Heart right ventricle (tissue), 16 donors: Measurements from ENCODE around the gene XPNPEP1. TPM values are rescaled to one million over a fixed set of nuclear protein-coding genes. Genes with fewer than 3 reads are reported as not detected.

Source experiments
- ATAC-seq, 8 donors: fragments of 200-7000 bp; cut with Tn5 transposase; one replicate each; pipeline ENCODE4 v1.9.1; 2020; ENCODE audit warnings: mild to moderate bottlenecking in 8 of 8, moderate library complexity in 8 of 8, moderate number of reproducible peaks in 1 of 8
- DNase-seq, 2 donors: peaks; one replicate each; pipeline ENCODE4 v3.0.0-alpha.2; 2020
- H3K27ac ChIP-seq, 10 donors: fragments of 200-600 bp; sonication (generic) in 2 of 10; one replicate each; pipeline versions ENCODE4 v1.5.0 to v1.8.0; 2020 to 2022; ENCODE audit warnings: mild to moderate bottlenecking in 3 of 10
- H3K27me3 ChIP-seq, 7 donors: fragments of 200-600 bp; one replicate each; pipeline ENCODE4 v1.8.0; 2021 to 2022; ENCODE audit warnings: mild to moderate bottlenecking in 2 of 7
- H3K36me3 ChIP-seq, 9 donors: fragments of 200-600 bp; sonication (generic) in 1 of 9; one replicate each; pipeline versions ENCODE4 v1.5.0 to v1.8.0; 2020 to 2022; ENCODE audit warnings: mild to moderate bottlenecking in 2 of 9
- H3K4me1 ChIP-seq, 9 donors: fragments of 200-600 bp; sonication (generic) in 1 of 9; one replicate each; pipeline versions ENCODE4 v1.5.0 to v1.8.0; 2020 to 2022; ENCODE audit warnings: mild to moderate bottlenecking in 4 of 9
- H3K4me3 ChIP-seq, 10 donors: fragments of 200-600 bp; sonication (generic) in 2 of 10; one replicate each; pipeline versions ENCODE4 v1.5.0 to v1.8.0; 2020 to 2022; ENCODE audit warnings: mild to moderate bottlenecking in 7 of 10, moderate library complexity in 2 of 10
- H3K9me3 ChIP-seq, 11 donors: fragments of 200-600 bp in 10 of 11; sonication (generic) in 2 of 11; one replicate each; pipeline versions ENCODE4 v1.5.0 to v1.8.0; 2013 to 2022; ENCODE audit warnings: mild to moderate bottlenecking in 2 of 11, control low read depth in 1 of 11, moderate library complexity in 1 of 11
- WGBS, 2 donors: extraction: QIAGEN DNeasy Blood & Tissue Kit; methylation state at CpG; one replicate each; pipeline ENCODE4 v1.1.7; 2013; ENCODE audit warnings: inconsistent platforms in 1 of 2; 5-methylcytosine and 5-hydroxymethylcytosine counted together
- intact Hi-C, 10 donors: fragments of 100-400 bp; cut with DNase I; formaldehyde crosslinking; loops; one replicate each; pipeline versions ENCODE4 v1.11.1 to v1.14.2; 2022
- polyA plus RNA-seq, 2 donors: library from polyadenylated mRNA; stranded (reverse); fragments of 200-250 nt; gene quantifications; one replicate each; pipeline ENCODE4 v1.2.3, GENCODE V29; 2013
- total RNA-seq, 10 donors: library from RNA; stranded (reverse); fragmentation: NEBNext Ultra II Directional in 3 of 10; extraction: Animal tissue kit (Norgen Biotek cat#: 25700) in 3 of 10; gene quantifications; one replicate each; pipeline versions ENCODE4 v1.2.1 to v1.2.4, GENCODE V29; 2021 to 2023
- TF ChIP-seq, protein P1 (sequence below), 9 donors: fragments of 200-600 bp; sonication (generic) in 2 of 9; IDR thresholded peaks; one replicate each; pipeline versions ENCODE4 v1.5.0 to v1.8.0; 2021 to 2022; ENCODE audit warnings: antibody characterized with exemption in 9 of 9, mild to moderate bottlenecking in 5 of 9, moderate library complexity in 1 of 9
- donor health status: Arrhythmogenic right ventricular cardiomyopathy.
- donor health status: ischemic (EF 13 %, LVEDD 7.1; RV severe dilation, severe dysfunction).
- donor health status: healthy with polysubstance abuse.
- donor health status: DM: no; HTN: yes; CAD: no.
- donor health status: DM: no; HTN: no; CAD: no.
- donor health status: ischemic (EF 25% LVEDD 6.9; RV normal size, moderate dysfunction).
- donor health status: ischemic (EF 25% LVEDD 5.7; RV mildly dilated, moderate dysfunction).
- donor health status: healthy.
- donor health status: DM: yes; HTN: yes; CAD: no.
- donor health status: Ischemic cardiomyopathy.
- donor health status: ischemic (EF 35%, LVEDD 5.7; RV mildly dilated, moderate dysfunction).
- donor health status: nonischemic (EF 11% LVEDD 7.7; RV severe dilation, severe dysfunction).
- donor health status: DM: yes; HTN: yes; CAD: no.
- donor health status: PGD.
- donor health status: ischemic (EF 29% LVEDD 5.4; RV normal size, mild dysfunction).
- donor health status: nonischemic (EF 23%, LVEDD 6.1; RV moderate dilation, normal function).

The XPNPEP1 gene
- total and polyA plus RNA-seq, 12 donors, result 15.9 to 51.6 (median 42.4) TPM

DNA sequence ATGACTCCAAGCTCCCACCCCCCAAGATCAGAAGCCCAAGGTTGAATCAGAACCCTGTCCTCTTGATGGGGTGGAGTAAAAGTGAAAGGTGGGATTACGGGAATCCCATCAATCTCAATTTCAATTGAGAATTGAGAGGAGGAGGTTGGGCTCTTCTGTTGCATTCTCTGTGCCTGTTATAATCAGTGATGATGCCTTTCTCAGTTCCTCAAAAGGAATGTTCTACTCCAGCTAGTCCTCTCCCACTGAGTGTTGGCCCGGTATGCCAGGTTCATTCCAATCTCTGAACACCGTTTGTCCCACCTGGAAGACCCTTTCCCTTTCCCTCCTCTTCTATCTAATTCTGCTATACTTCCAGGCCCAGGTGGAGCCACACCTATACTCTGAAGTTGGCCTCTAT is 17.2 kb upstream of the XPNPEP1 start:
- H3K9me3 ChIP-seq, result no peaks in the 10 kb centered on the region
- TF ChIP-seq, protein P1, sequence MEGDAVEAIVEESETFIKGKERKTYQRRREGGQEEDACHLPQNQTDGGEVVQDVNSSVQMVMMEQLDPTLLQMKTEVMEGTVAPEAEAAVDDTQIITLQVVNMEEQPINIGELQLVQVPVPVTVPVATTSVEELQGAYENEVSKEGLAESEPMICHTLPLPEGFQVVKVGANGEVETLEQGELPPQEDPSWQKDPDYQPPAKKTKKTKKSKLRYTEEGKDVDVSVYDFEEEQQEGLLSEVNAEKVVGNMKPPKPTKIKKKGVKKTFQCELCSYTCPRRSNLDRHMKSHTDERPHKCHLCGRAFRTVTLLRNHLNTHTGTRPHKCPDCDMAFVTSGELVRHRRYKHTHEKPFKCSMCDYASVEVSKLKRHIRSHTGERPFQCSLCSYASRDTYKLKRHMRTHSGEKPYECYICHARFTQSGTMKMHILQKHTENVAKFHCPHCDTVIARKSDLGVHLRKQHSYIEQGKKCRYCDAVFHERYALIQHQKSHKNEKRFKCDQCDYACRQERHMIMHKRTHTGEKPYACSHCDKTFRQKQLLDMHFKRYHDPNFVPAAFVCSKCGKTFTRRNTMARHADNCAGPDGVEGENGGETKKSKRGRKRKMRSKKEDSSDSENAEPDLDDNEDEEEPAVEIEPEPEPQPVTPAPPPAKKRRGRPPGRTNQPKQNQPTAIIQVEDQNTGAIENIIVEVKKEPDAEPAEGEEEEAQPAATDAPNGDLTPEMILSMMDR (IDR thresholded peaks at IDR 0.05), result no peak
- H3K27ac ChIP-seq, result no peak overlapping the region
- intact Hi-C loops, result no loop called here
- WGBS, 2 donors, result 96 to 99% methylated on average over 3 of the region's 3 CpGs
- DNase-seq (no peak), ATAC-seq (no peak)
- H3K4me3 ChIP-seq, result no peak overlapping the region
- H3K27me3 ChIP-seq, result no peaks in the 10 kb centered on the region
- H3K36me3 ChIP-seq, result no peaks in the 10 kb centered on the region
- H3K4me1 ChIP-seq, result peaks cover 0 to 6% (median 4%) of the 10 kb centered on the region in 9 donors

DNA sequence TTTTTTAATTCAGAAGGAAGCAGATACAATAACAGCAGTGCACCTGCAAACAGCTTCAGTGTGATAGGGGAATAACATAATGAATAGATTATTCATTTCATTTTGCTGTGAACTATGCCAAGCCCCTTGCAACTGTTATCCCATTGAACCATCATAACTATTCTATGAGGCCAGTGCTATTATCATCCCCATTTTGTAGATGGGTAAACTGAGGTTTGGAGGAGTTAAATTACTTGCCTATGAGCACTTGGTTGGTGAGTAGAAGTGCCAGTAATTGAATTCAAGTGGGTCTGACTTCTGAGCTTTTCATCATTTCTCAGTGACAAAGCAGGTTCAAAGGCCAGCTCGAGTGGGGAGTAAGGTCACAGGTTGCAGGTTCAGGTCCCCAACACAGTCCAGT is 16.8 kb upstream of the XPNPEP1 start:
- Histone ChIP-seq H3K4me3 (no peak overlapping the region), H3K27me3 (no peaks in the 10 kb centered on the region)
- 97 to 100% methylated on average over 1 of the region's 1 CpG for WGBS, 2 donors

DNA sequence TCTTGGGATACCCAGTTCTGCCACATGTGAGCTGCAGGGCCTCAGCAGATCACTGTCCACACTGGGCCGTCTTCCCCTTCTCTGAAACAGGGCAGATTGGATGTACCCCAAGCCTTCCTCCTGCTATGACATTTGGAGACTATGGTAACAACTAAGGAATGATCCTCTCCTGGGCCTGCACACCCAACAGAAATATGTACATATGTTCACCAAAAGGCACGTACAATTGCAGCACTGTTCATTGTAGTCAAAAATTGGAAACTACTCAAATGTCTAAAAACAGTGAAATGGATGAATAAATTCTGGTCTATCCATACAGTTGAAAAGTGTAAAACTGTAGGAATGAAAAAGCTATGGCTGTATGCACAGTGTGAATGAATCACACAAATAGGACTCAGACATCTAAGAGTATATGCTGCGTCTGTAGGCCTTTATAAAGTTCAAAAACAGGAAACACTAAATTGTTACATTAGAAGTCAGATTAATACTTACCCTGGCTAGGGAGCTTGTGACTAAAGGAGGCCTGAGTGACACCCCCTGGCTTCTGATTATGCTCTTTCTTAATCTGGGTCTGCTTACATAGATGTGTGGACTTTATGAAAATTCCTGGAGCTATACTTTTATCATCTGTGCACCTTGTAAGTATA is 16.1 kb upstream of the XPNPEP1 start:
- intact Hi-C loops, result no loop called here
- DNase-seq (no peak), ATAC-seq (no peak)
- 83 to 87% methylated on average over 3 of the region's 3 CpGs for WGBS, 2 donors
- no peak overlapping the region for H3K27ac ChIP-seq
- H3K4me3 ChIP-seq, result no peak overlapping the region
- no peaks in the 10 kb centered on the region for H3K9me3 ChIP-seq
- no peaks in the 10 kb centered on the region for H3K36me3 ChIP-seq
- peaks cover 6 to 17% (median 16%) of the 10 kb centered on the region in 9 donors for H3K4me1 ChIP-seq
- no peaks in the 10 kb centered on the region for H3K27me3 ChIP-seq
- TF ChIP-seq, protein P1 (IDR thresholded peaks at IDR 0.05), result no peak

More for the DNA sequence above, 16.8 kb upstream of the XPNPEP1 start:
- peaks cover 0 to 10% (median 9%) of the 10 kb centered on the region in 9 donors for H3K4me1 ChIP-seq
- H3K9me3 ChIP-seq, result no peaks in the 10 kb centered on the region
- ATAC-seq, result no peak
- no peaks in the 10 kb centered on the region for H3K36me3 ChIP-seq
- H3K27ac ChIP-seq, result no peak overlapping the region
- DNase-seq, result no peak
- intact Hi-C loops, result no loop called here
- TF ChIP-seq, protein P1 (IDR thresholded peaks at IDR 0.05), result no peak

DNA sequence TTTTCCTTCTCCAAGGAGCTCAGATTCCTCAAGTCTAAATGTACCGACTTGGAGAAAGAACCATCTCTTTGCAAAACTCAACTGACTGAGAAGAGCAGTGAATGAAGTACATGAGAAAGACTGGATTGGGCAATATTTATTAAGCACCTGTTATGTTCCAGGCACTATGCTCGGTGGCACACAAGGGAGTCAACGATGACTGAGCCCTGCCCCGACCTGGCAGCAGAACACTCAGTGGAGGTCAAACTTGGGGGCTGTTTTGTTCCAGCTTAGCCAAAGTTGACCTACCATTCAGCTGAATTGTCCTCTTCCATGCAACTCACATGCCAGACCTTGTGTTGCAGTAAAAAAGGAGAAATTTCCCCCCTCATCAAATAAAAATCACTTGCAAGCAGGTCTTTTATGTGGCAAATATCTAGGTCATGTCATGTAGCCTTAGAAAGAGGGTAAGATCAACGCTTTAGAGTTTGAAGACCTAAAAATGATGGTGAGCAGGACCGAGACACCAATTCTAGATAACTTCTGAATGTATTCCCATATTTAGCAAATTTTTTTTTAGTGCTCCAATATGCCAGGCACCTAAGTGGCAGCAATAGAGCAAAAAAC is 14.3 kb upstream of the XPNPEP1 start:
- intact Hi-C loops, result no loop called here
- TF ChIP-seq, protein P1 (IDR thresholded peaks at IDR 0.05), result no peak
- H3K4me1 ChIP-seq, result peaks cover 10 to 27% (median 24%) of the 10 kb centered on the region in 9 donors
- ATAC-seq (no peak), DNase-seq (no peak)
- H3K27me3 ChIP-seq, result no peaks in the 10 kb centered on the region
- WGBS, 2 donors, result 96 to 98% methylated on average over 6 of the region's 6 CpGs
- no peak overlapping the region for H3K4me3 ChIP-seq
- H3K27ac ChIP-seq, result no peak overlapping the region
- H3K36me3 ChIP-seq, result no peaks in the 10 kb centered on the region
- no peaks in the 10 kb centered on the region for H3K9me3 ChIP-seq
